Right lobe of liver (tissue), 4 donors: ENCODE measurements around the gene XRN1.

Source experiments
- POLR2A ChIP-seq: fragments of 450-650 bp; IDR thresholded peaks from one replicate; pipeline ENCODE4 v1.6.1; 2017; ENCODE audit warnings: antibody characterized with exemption, mild to moderate bottlenecking
- TF ChIP-seq, protein P1 (sequence below), 4 donors: fragments of 200-600 bp in 3 of 4; fragments of 450-650 bp in 1 of 4; IDR thresholded peaks; one replicate each; pipeline versions ENCODE4 v1.5.1 to v1.8.0; 2016 to 2022; ENCODE audit warnings: antibody characterized with exemption in 4 of 4, mild to moderate bottlenecking in 2 of 4
- donor health status: DM: no; HTN: no; CAD: no.
- donor health status: DM: no; HTN: no; CAD: no.
- donor health status: DM: no; HTN: yes; CAD: no.

DNA sequence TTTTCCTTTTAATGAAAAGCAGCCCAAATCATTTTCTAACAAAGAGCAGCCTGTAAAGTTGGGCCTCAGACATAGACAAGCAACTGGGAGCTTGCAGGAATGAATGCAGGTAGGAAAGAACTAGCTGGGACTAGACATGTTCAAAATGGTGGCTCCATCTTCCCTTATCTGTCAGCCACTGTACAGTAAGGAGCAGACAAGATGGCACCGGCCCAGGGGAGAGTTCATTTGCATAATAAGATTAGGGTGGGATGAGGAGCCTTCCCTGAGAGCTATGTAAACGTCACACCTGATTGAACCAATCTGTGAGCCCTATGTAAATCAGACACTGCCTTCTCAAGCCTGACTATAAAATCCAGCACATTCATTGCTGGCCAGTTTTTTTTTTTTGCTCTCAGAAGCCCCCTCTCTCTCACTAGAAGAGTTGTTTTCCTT is 162.7 kb downstream of the XRN1 start:
- TF ChIP-seq, protein P1, sequence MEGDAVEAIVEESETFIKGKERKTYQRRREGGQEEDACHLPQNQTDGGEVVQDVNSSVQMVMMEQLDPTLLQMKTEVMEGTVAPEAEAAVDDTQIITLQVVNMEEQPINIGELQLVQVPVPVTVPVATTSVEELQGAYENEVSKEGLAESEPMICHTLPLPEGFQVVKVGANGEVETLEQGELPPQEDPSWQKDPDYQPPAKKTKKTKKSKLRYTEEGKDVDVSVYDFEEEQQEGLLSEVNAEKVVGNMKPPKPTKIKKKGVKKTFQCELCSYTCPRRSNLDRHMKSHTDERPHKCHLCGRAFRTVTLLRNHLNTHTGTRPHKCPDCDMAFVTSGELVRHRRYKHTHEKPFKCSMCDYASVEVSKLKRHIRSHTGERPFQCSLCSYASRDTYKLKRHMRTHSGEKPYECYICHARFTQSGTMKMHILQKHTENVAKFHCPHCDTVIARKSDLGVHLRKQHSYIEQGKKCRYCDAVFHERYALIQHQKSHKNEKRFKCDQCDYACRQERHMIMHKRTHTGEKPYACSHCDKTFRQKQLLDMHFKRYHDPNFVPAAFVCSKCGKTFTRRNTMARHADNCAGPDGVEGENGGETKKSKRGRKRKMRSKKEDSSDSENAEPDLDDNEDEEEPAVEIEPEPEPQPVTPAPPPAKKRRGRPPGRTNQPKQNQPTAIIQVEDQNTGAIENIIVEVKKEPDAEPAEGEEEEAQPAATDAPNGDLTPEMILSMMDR (IDR thresholded peaks at IDR 0.05): no peak
- TF ChIP-seq POLR2A: no peak
